Endothelial cell (in vitro differentiated cells): ENCODE results near the gene PPIL4. TPM values are rescaled to one million over a fixed set of nuclear protein-coding genes. Genes with fewer than 3 reads are reported as not detected.
A peak's percentile ranks its signal among the peaks of the same experiment; 100 is the strongest.

Source experiments
- DNase-seq: peaks from one replicate; pipeline ENCODE4 v3.0.0; 2021; ENCODE audit warnings: low spot score
- H3K27ac Mint-ChIP-seq: one replicate; pipeline ENCODE4 v1.8.0; 2021; ENCODE audit warnings: mixed read lengths, inconsistent platforms; ENCODE audit not compliant: unreplicated experiment
- H3K27me3 Mint-ChIP-seq: one replicate; pipeline ENCODE4 v1.8.0; 2021; ENCODE audit warnings: mild to moderate bottlenecking, moderate library complexity, mixed read lengths, inconsistent platforms; ENCODE audit not compliant: unreplicated experiment
- H3K36me3 Mint-ChIP-seq: one replicate; pipeline ENCODE4 v1.8.0; 2021; ENCODE audit warnings: mild to moderate bottlenecking, low read depth, mixed read lengths, inconsistent platforms; ENCODE audit not compliant: unreplicated experiment
- H3K4me1 Mint-ChIP-seq: one replicate; pipeline ENCODE4 v1.8.0; 2021; ENCODE audit warnings: mild to moderate bottlenecking, mixed read lengths, inconsistent platforms; ENCODE audit not compliant: unreplicated experiment
- H3K4me3 Mint-ChIP-seq: one replicate; pipeline ENCODE4 v1.8.0; 2021; ENCODE audit warnings: mild to moderate bottlenecking, mixed read lengths, inconsistent platforms; ENCODE audit not compliant: unreplicated experiment
- H3K9me3 Mint-ChIP-seq: one replicate; pipeline ENCODE4 v1.8.0; 2021; ENCODE audit warnings: mixed read lengths, inconsistent platforms; ENCODE audit not compliant: unreplicated experiment
- total RNA-seq: library from RNA; stranded (reverse); fragmentation: NEBNext Ultra II Directional; extraction: Animal tissue kit (Norgen Biotek cat#: 25700); gene quantifications from one replicate; pipeline ENCODE4 v1.2.1, GENCODE V29; 2021; ENCODE audit not compliant: unreplicated experiment
- TF ChIP-seq, protein P1 (sequence below): fragments of 200-600 bp; sonication (generic); IDR thresholded peaks from one replicate; pipeline ENCODE4 v1.5.0; 2021; ENCODE audit warnings: antibody characterized with exemption; ENCODE audit not compliant: unreplicated experiment

PPIL4 gene
- total RNA-seq, 1 donor from 2014 or later = 25.5 TPM

DNA sequence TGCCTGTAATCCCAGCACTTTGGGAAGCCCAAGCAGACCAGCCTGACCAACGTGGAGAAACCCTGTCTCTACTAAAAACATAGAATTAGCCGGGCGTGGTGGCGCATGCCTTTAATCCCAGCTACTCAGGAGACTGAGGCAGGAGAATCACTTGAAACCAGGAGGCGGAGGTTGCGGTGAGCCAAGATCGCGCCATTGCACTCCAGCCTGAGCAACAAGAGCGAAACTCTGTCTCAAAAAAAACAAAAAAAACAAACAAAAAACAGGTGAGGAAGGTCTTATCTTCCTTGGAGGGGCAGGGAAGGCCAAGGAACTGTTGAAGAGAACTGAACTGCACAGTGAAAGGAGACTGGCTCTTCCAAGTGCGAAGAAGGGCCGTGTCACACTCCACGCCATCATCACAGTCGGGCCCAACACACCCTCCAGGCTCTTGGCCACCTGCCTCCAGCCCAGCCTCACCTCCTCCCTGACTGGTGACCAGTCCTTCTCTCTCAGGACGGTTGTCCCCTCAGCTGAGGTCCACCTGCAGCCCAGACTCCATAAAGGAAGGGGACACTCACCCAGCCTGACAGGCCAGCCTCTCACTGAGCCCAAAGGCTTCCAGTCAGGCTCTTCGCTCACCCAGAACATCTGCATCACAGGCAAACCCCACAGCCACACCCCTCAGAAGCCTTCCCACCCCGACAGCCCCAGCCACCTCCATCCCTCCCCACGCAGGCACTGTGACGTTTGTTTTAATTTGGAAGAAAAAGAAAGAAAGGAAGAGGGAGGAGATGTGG lies 65.2 kb downstream of the PPIL4 start:
- Mint-ChIP-seq H3K9me3 (no peaks in the 10 kb centered on the region), H3K27me3 (peaks cover 6% of the 10 kb centered on the region), H3K27ac (peak overlapping the region; percentile 90), H3K4me1 (peaks cover 37% of the 10 kb centered on the region), H3K36me3 (no peaks in the 10 kb centered on the region), H3K4me3 (no peak overlapping the region)
- TF ChIP-seq, protein P1, sequence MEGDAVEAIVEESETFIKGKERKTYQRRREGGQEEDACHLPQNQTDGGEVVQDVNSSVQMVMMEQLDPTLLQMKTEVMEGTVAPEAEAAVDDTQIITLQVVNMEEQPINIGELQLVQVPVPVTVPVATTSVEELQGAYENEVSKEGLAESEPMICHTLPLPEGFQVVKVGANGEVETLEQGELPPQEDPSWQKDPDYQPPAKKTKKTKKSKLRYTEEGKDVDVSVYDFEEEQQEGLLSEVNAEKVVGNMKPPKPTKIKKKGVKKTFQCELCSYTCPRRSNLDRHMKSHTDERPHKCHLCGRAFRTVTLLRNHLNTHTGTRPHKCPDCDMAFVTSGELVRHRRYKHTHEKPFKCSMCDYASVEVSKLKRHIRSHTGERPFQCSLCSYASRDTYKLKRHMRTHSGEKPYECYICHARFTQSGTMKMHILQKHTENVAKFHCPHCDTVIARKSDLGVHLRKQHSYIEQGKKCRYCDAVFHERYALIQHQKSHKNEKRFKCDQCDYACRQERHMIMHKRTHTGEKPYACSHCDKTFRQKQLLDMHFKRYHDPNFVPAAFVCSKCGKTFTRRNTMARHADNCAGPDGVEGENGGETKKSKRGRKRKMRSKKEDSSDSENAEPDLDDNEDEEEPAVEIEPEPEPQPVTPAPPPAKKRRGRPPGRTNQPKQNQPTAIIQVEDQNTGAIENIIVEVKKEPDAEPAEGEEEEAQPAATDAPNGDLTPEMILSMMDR = no peak
- no peak for DNase-seq

DNA sequence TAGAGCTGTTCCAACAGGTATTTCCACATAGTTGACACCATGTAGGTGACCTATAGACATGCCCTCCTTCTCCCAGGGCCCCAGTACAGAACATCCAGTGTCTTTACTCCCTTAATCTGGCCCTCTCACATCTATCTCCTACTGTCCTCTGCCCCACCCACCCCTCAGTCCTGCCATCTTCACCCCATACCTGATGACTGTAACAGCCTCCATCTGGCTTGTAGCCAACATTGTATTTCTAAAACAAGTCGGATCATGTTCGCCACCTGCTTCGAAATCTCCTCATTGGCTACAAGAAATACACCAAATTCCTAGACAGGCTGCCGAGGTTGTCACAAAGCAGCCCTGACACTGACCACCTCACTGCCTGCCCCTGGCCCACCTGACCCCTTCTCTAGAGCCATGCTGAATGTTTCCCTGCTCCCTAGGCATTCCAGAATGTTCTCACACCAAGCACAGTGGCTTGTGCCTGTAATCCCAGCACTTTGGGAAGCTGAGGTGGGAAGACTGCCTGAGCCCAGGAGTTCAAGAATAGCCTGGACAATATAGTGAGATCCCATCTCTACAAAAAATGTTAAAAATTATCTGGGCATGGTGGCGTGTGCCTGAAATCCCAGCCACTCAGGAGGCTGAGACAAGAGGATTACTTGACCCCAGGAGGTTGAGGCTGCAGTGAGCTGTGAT lies 67.1 kb downstream of the PPIL4 start:
- TF ChIP-seq, protein P1 = no peak
- no peak for DNase-seq
- H3K27ac Mint-ChIP-seq = no peak overlapping the region
- no peaks in the 10 kb centered on the region for H3K36me3 Mint-ChIP-seq
- no peak overlapping the region for H3K4me3 Mint-ChIP-seq
- H3K27me3 Mint-ChIP-seq = peaks cover 2% of the 10 kb centered on the region
- H3K9me3 Mint-ChIP-seq = no peaks in the 10 kb centered on the region
- peaks cover 35% of the 10 kb centered on the region for H3K4me1 Mint-ChIP-seq

DNA sequence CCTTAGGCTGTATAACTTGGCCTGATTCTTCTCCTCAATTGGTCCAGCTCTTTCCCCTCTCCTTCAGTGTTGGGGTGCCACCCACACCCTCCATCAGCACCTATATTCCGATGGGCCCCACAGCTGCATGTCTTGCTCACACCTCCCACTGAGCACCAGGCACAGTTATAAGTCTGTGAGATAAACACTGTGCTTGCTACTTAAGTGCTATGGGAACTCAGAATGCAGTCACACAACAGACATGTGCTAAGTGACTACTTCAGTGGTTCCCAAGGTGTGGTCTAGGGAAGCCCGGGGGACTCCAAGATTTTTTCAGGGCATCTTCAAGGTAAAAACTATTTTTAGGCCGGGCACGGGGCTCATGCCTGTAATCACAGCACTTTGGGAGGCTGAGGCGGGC lies 68.3 kb downstream of the PPIL4 start:
- no peaks in the 10 kb centered on the region for H3K9me3 Mint-ChIP-seq
- H3K27me3 Mint-ChIP-seq = peaks cover 2% of the 10 kb centered on the region
- no peak overlapping the region for H3K27ac Mint-ChIP-seq
- no peak for DNase-seq
- H3K4me1 Mint-ChIP-seq = peaks cover 25% of the 10 kb centered on the region
- H3K4me3 Mint-ChIP-seq = no peak overlapping the region
- TF ChIP-seq, protein P1 = no peak
- no peaks in the 10 kb centered on the region for H3K36me3 Mint-ChIP-seq

DNA sequence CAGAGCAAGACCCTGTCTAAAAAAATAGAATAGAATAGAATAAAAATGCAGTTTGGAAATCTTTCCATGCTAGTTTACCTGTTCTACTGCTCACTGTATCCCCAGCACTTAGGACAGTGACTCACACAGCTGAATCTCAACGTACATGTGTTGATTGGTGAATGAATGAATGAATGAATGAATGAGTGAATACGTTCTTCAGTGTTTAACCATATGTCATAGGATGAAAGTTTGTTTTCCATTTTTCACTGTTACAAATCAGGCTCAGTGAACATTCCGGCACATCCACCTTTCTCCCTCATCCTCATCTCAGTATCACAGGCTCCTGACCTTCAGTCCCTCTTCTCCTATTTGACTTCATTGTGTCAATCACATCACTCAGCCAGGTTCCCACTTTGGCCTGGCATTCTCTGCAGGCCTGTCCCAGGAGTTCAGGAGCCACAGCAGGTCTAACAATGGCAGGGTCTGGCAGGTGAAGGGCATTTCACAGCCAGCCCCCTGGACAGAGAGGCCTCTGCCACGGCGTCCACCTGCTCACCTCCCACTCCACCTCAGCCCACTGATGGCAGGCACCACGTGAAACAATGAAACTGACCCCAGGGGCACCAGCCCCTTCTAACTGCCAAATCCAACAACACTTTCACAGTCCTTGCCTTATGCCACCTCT lies 68.9 kb downstream of the PPIL4 start:
- Mint-ChIP-seq H3K36me3 (no peaks in the 10 kb centered on the region), H3K4me3 (no peak overlapping the region), H3K27me3 (peaks cover 2% of the 10 kb centered on the region), H3K27ac (no peak overlapping the region), H3K4me1 (peaks cover 19% of the 10 kb centered on the region), H3K9me3 (no peaks in the 10 kb centered on the region)
- DNase-seq = no peak
- TF ChIP-seq, protein P1 = no peak
